HG03280 (cell line): ENCODE results near the gene CDH16.

Experiments used
- ATAC-seq: cut with Tn5 transposase; IDR thresholded peaks from one replicate; pipeline ENCODE4 v1.9.1; 2021; ENCODE audit warnings: mild to moderate bottlenecking, moderate library complexity; ENCODE audit not compliant: unreplicated experiment

Gene CDH16

GRCh38 chr16:66913711-66914110, 5.0 kb downstream of the CDH16 start:
- no peak for ATAC-seq

GRCh38 chr16:66913081-66913480, 5.6 kb downstream of the CDH16 start:
- ATAC-seq, result no peak

GRCh38 chr16:66911801-66912200, 6.9 kb downstream of the CDH16 start:
- no peak for ATAC-seq

- no peak for ATAC-seq
These were observed 7.6 kb downstream of the CDH16 start for GRCh38 chr16:66911112-66911511.

- ATAC-seq, result no peak
These were observed 8.3 kb downstream of the CDH16 start for GRCh38 chr16:66910175-66910940.

- ATAC-seq, result no peak
These were observed 9.7 kb downstream of the CDH16 start for GRCh38 chr16:66908762-66909559.

- no peak for ATAC-seq
These were observed 10.6 kb downstream of the CDH16 start for GRCh38 chr16:66908116-66908515.

GRCh38 chr16:66906916-66907836, 11.5 kb downstream of the CDH16 start:
- no peak for ATAC-seq

- no peak for ATAC-seq
These were observed 12.8 kb downstream of the CDH16 start for GRCh38 chr16:66905633-66906539.

GRCh38 chr16:66904846-66905632, 13.6 kb downstream of the CDH16 start:
- no peak for ATAC-seq

- no peak for ATAC-seq
These were observed 14.2 kb downstream of the CDH16 start for GRCh38 chr16:66904428-66904845.

- no peak for ATAC-seq
These were observed 14.9 kb downstream of the CDH16 start for GRCh38 chr16:66903544-66904427.

- ATAC-seq, result no peak
These were observed 15.8 kb downstream of the CDH16 start for GRCh38 chr16:66902648-66903543.

- no peak for ATAC-seq
These were observed 17.1 kb downstream of the CDH16 start for GRCh38 chr16:66901626-66902025.

GRCh38 chr16:66900721-66901441, 17.8 kb downstream of the CDH16 start:
- no peak for ATAC-seq

- ATAC-seq, result no peak
These were observed 18.6 kb downstream of the CDH16 start for GRCh38 chr16:66899945-66900710.
